ENCODE measurements around the gene GAL3ST1.

The GAL3ST1 gene

DNA sequence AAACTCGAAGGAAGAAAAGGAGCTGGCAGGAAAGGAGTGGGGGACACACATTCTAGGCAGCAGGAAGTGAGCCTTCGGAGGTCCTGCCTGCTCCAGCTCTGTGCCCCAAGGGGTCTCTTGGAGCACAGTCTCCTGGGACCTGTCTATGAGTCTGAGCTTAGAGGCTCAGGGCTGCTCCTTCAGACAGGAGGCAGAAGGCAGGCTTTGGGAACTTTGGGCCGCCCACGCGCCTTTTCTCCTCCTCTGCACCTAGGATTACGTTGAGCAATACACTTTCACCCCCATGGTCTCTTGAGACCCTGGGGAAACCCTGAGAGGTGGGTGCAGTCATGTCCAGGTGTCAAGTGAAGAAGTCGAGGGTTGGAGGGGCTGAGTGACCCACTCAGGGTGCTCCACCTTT is 33.5 kb upstream of the GAL3ST1 start:
- Histone ChIP-seq H3K36me3 (ENCODE audit: control insufficient read depth in 2 of 2, insufficient read depth in 2 of 2, low read length in 2 of 2) (peaks cover 3 to 4% of the 10 kb centered on the region in 2 donors), H3K4me1 (ENCODE audit: control insufficient read depth, insufficient read depth, low read length) (peaks cover 24% of the 10 kb centered on the region), H3K9ac (ENCODE audit: low read length in 2 of 2) (no peak overlapping the region), H3K27me3 (ENCODE audit: control insufficient read depth in 1 of 2, insufficient read depth in 2 of 2, low read length in 2 of 2) (no peaks in the 10 kb centered on the region), H3K27ac (ENCODE audit: low read length) (no peak overlapping the region), H3K9me3 (ENCODE audit: control insufficient read depth in 2 of 2, low read length in 2 of 2) (no peaks in the 10 kb centered on the region), H3K4me3 (ENCODE audit: low read length in 2 of 2) (peak overlapping the region in 1 of 2 donors; percentile 91)

- Histone ChIP-seq H3K9ac (ENCODE audit: low read length in 2 of 2) (peak overlapping the region; percentile 64 to 84), H3K36me3 (ENCODE audit: control insufficient read depth in 2 of 2, insufficient read depth in 2 of 2, low read length in 2 of 2) (peaks cover 3 to 4% of the 10 kb centered on the region in 2 donors), H3K9me3 (ENCODE audit: control insufficient read depth in 2 of 2, low read length in 2 of 2) (no peaks in the 10 kb centered on the region), H3K27ac (ENCODE audit: low read length) (peak overlapping the region; percentile 64), H3K4me1 (ENCODE audit: control insufficient read depth, insufficient read depth, low read length) (peaks cover 24% of the 10 kb centered on the region), H3K27me3 (ENCODE audit: control insufficient read depth in 1 of 2, insufficient read depth in 2 of 2, low read length in 2 of 2) (no peaks in the 10 kb centered on the region), H3K4me3 (ENCODE audit: low read length in 2 of 2) (peak overlapping the region; percentile 85 to 91)
These were observed 33.0 kb upstream of the GAL3ST1 start for GRCh38 chr22:30607300-30607930.

GRCh38 chr22:30606455-30607299 is 32.2 kb upstream of the GAL3ST1 start, which contains the start of gene TCN2:
Gene TCN2, plus strand, starts transcription at chr22:30607174. Its CDS starts 158 bp downstream, at chr22:30607332.
- Histone ChIP-seq H3K9ac (ENCODE audit: low read length in 2 of 2) (peak within 1 kb of the TSS; percentile 64 to 84), H3K27me3 (ENCODE audit: control insufficient read depth in 1 of 2, insufficient read depth in 2 of 2, low read length in 2 of 2) (no peaks in the 10 kb centered on the region), H3K27ac (ENCODE audit: low read length) (peak within 1 kb of the TSS; percentile 64), H3K4me1 (ENCODE audit: control insufficient read depth, insufficient read depth, low read length) (peaks cover 24% of the 10 kb centered on the region), H3K9me3 (ENCODE audit: control insufficient read depth in 2 of 2, low read length in 2 of 2) (no peaks in the 10 kb centered on the region), H3K36me3 (ENCODE audit: control insufficient read depth in 2 of 2, insufficient read depth in 2 of 2, low read length in 2 of 2) (peaks cover 3 to 4% of the 10 kb centered on the region in 2 donors), H3K4me3 (ENCODE audit: low read length in 2 of 2) (peak within 1 kb of the TSS; percentile 85 to 91)

DNA sequence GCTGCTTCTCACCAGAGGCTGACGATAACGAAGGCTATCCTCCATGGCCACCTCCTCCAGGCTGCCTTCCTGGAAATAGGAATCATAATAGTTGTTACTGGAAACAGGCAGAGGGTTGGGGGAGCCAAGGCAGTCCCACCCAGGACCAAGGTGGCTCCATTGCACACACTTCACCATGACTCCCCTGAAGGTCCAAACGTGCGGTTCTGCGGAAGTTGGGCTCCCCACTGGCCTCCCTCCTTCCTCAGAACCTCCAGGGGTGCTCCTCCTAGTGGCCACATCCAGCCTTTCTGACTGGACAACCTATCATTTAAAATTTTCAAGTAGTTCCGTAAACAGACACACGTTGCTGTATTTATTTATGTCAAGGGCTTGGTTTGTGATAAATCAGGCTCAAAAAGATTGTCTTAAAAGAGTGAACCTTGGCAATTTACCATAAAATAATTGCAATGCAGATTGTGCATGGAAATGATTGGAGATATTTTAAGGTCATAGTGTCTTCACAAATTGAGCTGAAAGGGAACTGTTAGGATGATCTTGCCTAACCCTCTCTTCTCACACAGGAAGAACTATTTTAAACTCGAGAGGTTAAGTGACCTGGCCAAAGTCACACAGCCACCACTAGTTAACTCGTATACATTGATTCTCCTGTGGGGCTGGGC is 31.1 kb upstream of the GAL3ST1 start:
- Histone ChIP-seq H3K4me1 (ENCODE audit: control insufficient read depth, insufficient read depth, low read length) (peaks cover 24% of the 10 kb centered on the region), H3K9ac (ENCODE audit: low read length in 2 of 2) (no peak overlapping the region), H3K9me3 (ENCODE audit: control insufficient read depth in 2 of 2, low read length in 2 of 2) (no peaks in the 10 kb centered on the region), H3K36me3 (ENCODE audit: control insufficient read depth in 2 of 2, insufficient read depth in 2 of 2, low read length in 2 of 2) (no peaks in the 10 kb centered on the region), H3K27ac (ENCODE audit: low read length) (no peak overlapping the region), H3K27me3 (ENCODE audit: control insufficient read depth in 1 of 2, insufficient read depth in 2 of 2, low read length in 2 of 2) (no peaks in the 10 kb centered on the region), H3K4me3 (ENCODE audit: low read length in 2 of 2) (peak overlapping the region; percentile 1 to 91)

DNA sequence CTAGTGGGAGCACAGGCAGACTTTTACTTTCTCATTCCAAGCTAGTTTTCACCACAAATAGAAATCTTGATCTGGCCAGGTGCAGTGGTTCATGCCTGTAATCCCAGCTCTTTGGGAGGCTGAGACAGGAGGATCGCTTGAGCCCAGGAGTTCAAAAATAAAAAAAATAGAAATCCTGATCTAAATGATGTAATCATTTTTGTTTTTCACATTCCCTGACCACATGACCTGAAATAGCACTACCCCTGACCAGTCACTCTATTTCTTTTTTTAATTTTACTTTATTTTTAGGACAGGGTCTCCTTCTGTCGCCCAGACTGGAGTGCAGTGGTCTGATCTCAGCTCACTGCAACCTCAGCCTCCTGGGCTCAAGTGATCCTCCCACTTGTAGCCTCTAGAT is 30.3 kb upstream of the GAL3ST1 start:
- Histone ChIP-seq H3K4me3 (ENCODE audit: low read length in 2 of 2) (no peak overlapping the region), H3K27ac (ENCODE audit: low read length) (no peak overlapping the region), H3K9ac (ENCODE audit: low read length in 2 of 2) (no peak overlapping the region), H3K4me1 (ENCODE audit: control insufficient read depth, insufficient read depth, low read length) (peaks cover 21% of the 10 kb centered on the region), H3K9me3 (ENCODE audit: control insufficient read depth in 2 of 2, low read length in 2 of 2) (no peaks in the 10 kb centered on the region), H3K36me3 (ENCODE audit: control insufficient read depth in 2 of 2, insufficient read depth in 2 of 2, low read length in 2 of 2) (no peaks in the 10 kb centered on the region), H3K27me3 (ENCODE audit: control insufficient read depth in 1 of 2, insufficient read depth in 2 of 2, low read length in 2 of 2) (no peaks in the 10 kb centered on the region)

- H3K4me3 ChIP-seq (ENCODE audit: low read length in 2 of 2), result no peak overlapping the region
- no peak overlapping the region for H3K9ac ChIP-seq (ENCODE audit: low read length in 2 of 2)
- H3K9me3 ChIP-seq (ENCODE audit: control insufficient read depth in 2 of 2, low read length in 2 of 2), result no peaks in the 10 kb centered on the region
- H3K36me3 ChIP-seq (ENCODE audit: control insufficient read depth in 2 of 2, insufficient read depth in 2 of 2, low read length in 2 of 2), result no peaks in the 10 kb centered on the region
- peaks cover 18% of the 10 kb centered on the region for H3K4me1 ChIP-seq (ENCODE audit: control insufficient read depth, insufficient read depth, low read length)
- no peaks in the 10 kb centered on the region for H3K27me3 ChIP-seq (ENCODE audit: control insufficient read depth in 1 of 2, insufficient read depth in 2 of 2, low read length in 2 of 2)
- H3K27ac ChIP-seq (ENCODE audit: low read length), result no peak overlapping the region
These were observed 29.3 kb upstream of the GAL3ST1 start for GRCh38 chr22:30603801-30604200.

GRCh38 chr22:30602049-30602448 is 27.6 kb upstream of the GAL3ST1 start:
- H3K9ac ChIP-seq (ENCODE audit: low read length in 2 of 2), result no peak overlapping the region
- H3K27ac ChIP-seq (ENCODE audit: low read length), result no peak overlapping the region
- no peaks in the 10 kb centered on the region for H3K27me3 ChIP-seq (ENCODE audit: control insufficient read depth in 1 of 2, insufficient read depth in 2 of 2, low read length in 2 of 2)
- no peak overlapping the region for H3K4me3 ChIP-seq (ENCODE audit: low read length in 2 of 2)
- H3K36me3 ChIP-seq (ENCODE audit: control insufficient read depth in 2 of 2, insufficient read depth in 2 of 2, low read length in 2 of 2), result no peaks in the 10 kb centered on the region
- H3K9me3 ChIP-seq (ENCODE audit: control insufficient read depth in 2 of 2, low read length in 2 of 2), result no peaks in the 10 kb centered on the region
- H3K4me1 ChIP-seq (ENCODE audit: control insufficient read depth, insufficient read depth, low read length), result peaks cover 12% of the 10 kb centered on the region

DNA sequence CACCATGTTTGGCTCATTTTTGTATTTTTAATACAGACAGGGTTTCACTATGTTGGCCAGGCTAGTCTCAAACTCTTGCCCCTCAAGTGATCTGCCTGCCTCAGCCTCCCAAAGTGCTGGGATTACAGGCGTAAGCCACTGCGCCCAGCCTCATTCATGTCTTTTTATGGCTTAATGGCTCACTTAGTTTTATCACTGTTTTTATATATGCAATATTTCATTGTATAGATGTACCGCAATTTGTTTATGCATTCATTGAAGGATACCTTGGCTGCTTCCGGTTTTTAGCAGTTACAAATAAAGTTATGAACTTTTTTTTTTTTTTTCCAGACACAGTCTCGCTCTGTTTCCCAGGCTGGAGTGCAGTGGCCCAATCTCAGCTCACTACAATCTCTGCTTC is 27.0 kb upstream of the GAL3ST1 start:
- no peak overlapping the region for H3K27ac ChIP-seq (ENCODE audit: low read length)
- no peak overlapping the region for H3K9ac ChIP-seq (ENCODE audit: low read length in 2 of 2)
- H3K9me3 ChIP-seq (ENCODE audit: control insufficient read depth in 2 of 2, low read length in 2 of 2), result no peaks in the 10 kb centered on the region
- no peaks in the 10 kb centered on the region for H3K27me3 ChIP-seq (ENCODE audit: control insufficient read depth in 1 of 2, insufficient read depth in 2 of 2, low read length in 2 of 2)
- no peak overlapping the region for H3K4me3 ChIP-seq (ENCODE audit: low read length in 2 of 2)
- peaks cover 8% of the 10 kb centered on the region for H3K4me1 ChIP-seq (ENCODE audit: control insufficient read depth, insufficient read depth, low read length)
- no peaks in the 10 kb centered on the region for H3K36me3 ChIP-seq (ENCODE audit: control insufficient read depth in 2 of 2, insufficient read depth in 2 of 2, low read length in 2 of 2)

DNA sequence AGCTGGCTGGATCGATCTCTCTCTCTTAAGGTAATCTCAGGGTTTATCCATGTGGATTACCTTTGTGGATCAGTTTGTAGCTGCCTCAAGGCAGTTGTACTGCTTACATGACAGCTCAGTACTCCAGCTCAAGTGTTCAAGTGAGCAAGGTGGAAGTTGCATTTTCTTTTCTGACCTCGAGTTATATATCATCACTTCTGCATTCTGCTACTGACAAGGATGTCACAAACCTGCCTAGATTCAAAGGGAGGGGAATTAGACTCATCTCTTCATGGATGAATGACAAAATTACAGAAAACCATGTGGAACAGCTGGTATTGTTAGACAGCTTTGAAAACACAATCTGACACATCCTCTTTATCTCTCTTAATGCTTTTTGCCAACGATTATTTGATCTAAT is 26.5 kb upstream of the GAL3ST1 start:
- H3K9ac ChIP-seq (ENCODE audit: low read length in 2 of 2), result no peak overlapping the region
- H3K4me1 ChIP-seq (ENCODE audit: control insufficient read depth, insufficient read depth, low read length), result peaks cover 6% of the 10 kb centered on the region
- no peaks in the 10 kb centered on the region for H3K36me3 ChIP-seq (ENCODE audit: control insufficient read depth in 2 of 2, insufficient read depth in 2 of 2, low read length in 2 of 2)
- H3K4me3 ChIP-seq (ENCODE audit: low read length in 2 of 2), result no peak overlapping the region
- no peaks in the 10 kb centered on the region for H3K9me3 ChIP-seq (ENCODE audit: control insufficient read depth in 2 of 2, low read length in 2 of 2)
- H3K27me3 ChIP-seq (ENCODE audit: control insufficient read depth in 1 of 2, insufficient read depth in 2 of 2, low read length in 2 of 2), result no peaks in the 10 kb centered on the region
- no peak overlapping the region for H3K27ac ChIP-seq (ENCODE audit: low read length)

GRCh38 chr22:30598986-30599385 is 24.5 kb upstream of the GAL3ST1 start:
- H3K4me3 ChIP-seq (ENCODE audit: low read length in 2 of 2), result no peak overlapping the region
- H3K9me3 ChIP-seq (ENCODE audit: control insufficient read depth in 2 of 2, low read length in 2 of 2), result no peaks in the 10 kb centered on the region
- H3K9ac ChIP-seq (ENCODE audit: low read length in 2 of 2), result no peak overlapping the region
- no peaks in the 10 kb centered on the region for H3K36me3 ChIP-seq (ENCODE audit: control insufficient read depth in 2 of 2, insufficient read depth in 2 of 2, low read length in 2 of 2)
- H3K4me1 ChIP-seq (ENCODE audit: control insufficient read depth, insufficient read depth, low read length), result no peaks in the 10 kb centered on the region
- H3K27me3 ChIP-seq (ENCODE audit: control insufficient read depth in 1 of 2, insufficient read depth in 2 of 2, low read length in 2 of 2), result no peaks in the 10 kb centered on the region
- no peak overlapping the region for H3K27ac ChIP-seq (ENCODE audit: low read length)
